GM12873 (cell line): Measurements from ENCODE around the gene SDK1.

Experiments
- CTCF ChIP-seq: IDR thresholded peaks from 2 replicates; pipeline ENCODE4 v1.5.1; 2012; ENCODE audit warnings: low read depth, mild to moderate bottlenecking, moderate library complexity, low read length, control low read depth; ENCODE audit not compliant: insufficient read depth; ENCODE audit errors: missing control alignments

The SDK1 gene

GRCh38 chr7:3754493-3755341 lies 453.7 kb downstream of the SDK1 start:
- TF ChIP-seq CTCF = no peak

GRCh38 chr7:3757059-3757458 lies 456.0 kb downstream of the SDK1 start:
- no peak for TF ChIP-seq CTCF

GRCh38 chr7:3760651-3761050 lies 459.6 kb downstream of the SDK1 start:
- no peak for TF ChIP-seq CTCF

GRCh38 chr7:3762146-3762831 lies 461.2 kb downstream of the SDK1 start:
- no peak for TF ChIP-seq CTCF

GRCh38 chr7:3767917-3768777 lies 467.1 kb downstream of the SDK1 start:
- no peak for TF ChIP-seq CTCF

GRCh38 chr7:3771906-3772305 lies 470.9 kb downstream of the SDK1 start:
- no peak for TF ChIP-seq CTCF

- no peak for TF ChIP-seq CTCF
Observed at GRCh38 chr7:3778345-3778744, 477.3 kb downstream of the SDK1 start.
